Esophagus (tissue), 2 donors: Measurements from ENCODE around the gene ARFGEF2. TPM values are rescaled to one million over a fixed set of nuclear protein-coding genes. Genes with fewer than 3 reads are reported as not detected.

Source experiments
- H3K27ac ChIP-seq, 2 donors: one replicate each; pipeline ENCODE4 v1.5.1; 2013; ENCODE audit warnings: low read depth in 2 of 2, mild to moderate bottlenecking in 2 of 2, inconsistent platforms in 1 of 2, low read length in 1 of 2, moderate library complexity in 1 of 2
- H3K27me3 ChIP-seq, 2 donors: one replicate each; pipeline ENCODE4 v1.6.1; 2013; ENCODE audit warnings: low read length in 2 of 2, control low read depth in 1 of 2, mild to moderate bottlenecking in 1 of 2; ENCODE audit not compliant: insufficient read depth in 2 of 2, control insufficient read depth in 1 of 2
- H3K36me3 ChIP-seq, 2 donors: one replicate each; pipeline ENCODE4 v1.6.1; 2013; ENCODE audit warnings: low read length in 1 of 2; ENCODE audit not compliant: control insufficient read depth in 2 of 2, insufficient read depth in 2 of 2
- H3K4me1 ChIP-seq, 2 donors: one replicate each; pipeline ENCODE4 v1.6.1; 2013; ENCODE audit warnings: low read length in 1 of 2; ENCODE audit not compliant: control insufficient read depth in 2 of 2, insufficient read depth in 2 of 2
- H3K4me3 ChIP-seq, 2 donors: one replicate each; pipeline ENCODE4 v1.5.1; 2013; ENCODE audit warnings: low read length in 2 of 2, mild to moderate bottlenecking in 2 of 2, low read depth in 1 of 2, moderate library complexity in 1 of 2
- H3K9me3 ChIP-seq, 2 donors: one replicate each; pipeline ENCODE4 v1.6.1; 2013; ENCODE audit warnings: mild to moderate bottlenecking in 2 of 2, low read depth in 1 of 2, low read length in 1 of 2, moderate library complexity in 1 of 2; ENCODE audit not compliant: control insufficient read depth in 2 of 2, insufficient read depth in 1 of 2
- WGBS, 2 donors: extraction: QIAGEN DNeasy Blood & Tissue Kit; methylation state at CpG; one replicate each; pipeline ENCODE4 v1.1.7; 2013; 5-methylcytosine and 5-hydroxymethylcytosine counted together
- polyA plus RNA-seq, 2 donors: library from polyadenylated mRNA; stranded (reverse); fragments of 200-250 nt; gene quantifications; one replicate each; pipeline ENCODE4 v1.2.3, GENCODE V29; 2013
- donor health status: healthy with polysubstance abuse.
- donor health status: Bipolar disorder and iron deficiency.

Gene ARFGEF2
- polyA plus RNA-seq, 2 donors = 6.5 to 8.2 TPM

GRCh38 chr20:48957533-48957932, 36.0 kb downstream of the ARFGEF2 start:
- Histone ChIP-seq H3K4me1 (no peaks in the 10 kb centered on the region), H3K36me3 (peaks cover 0 to 19% of the 10 kb centered on the region in 2 donors), H3K27me3 (no peaks in the 10 kb centered on the region), H3K9me3 (no peaks in the 10 kb centered on the region), H3K27ac (no peak overlapping the region), H3K4me3 (no peak overlapping the region)
- WGBS, 2 donors = 69 to 75% methylated on average over 2 of the region's 2 CpGs

GRCh38 chr20:48958743-48959142, 37.2 kb downstream of the ARFGEF2 start:
- no peaks in the 10 kb centered on the region for H3K9me3 ChIP-seq
- 94 to 98% methylated on average over 2 of the region's 2 CpGs for WGBS, 2 donors
- H3K27me3 ChIP-seq = no peaks in the 10 kb centered on the region
- no peaks in the 10 kb centered on the region for H3K4me1 ChIP-seq
- no peak overlapping the region for H3K4me3 ChIP-seq
- H3K36me3 ChIP-seq = peaks cover 0 to 14% of the 10 kb centered on the region in 2 donors
- H3K27ac ChIP-seq = no peak overlapping the region

- WGBS, 2 donors = 88 to 90% methylated on average over 9 of the region's 9 CpGs
- Histone ChIP-seq H3K9me3 (no peaks in the 10 kb centered on the region), H3K4me3 (no peak overlapping the region), H3K27me3 (no peaks in the 10 kb centered on the region), H3K4me1 (no peaks in the 10 kb centered on the region), H3K36me3 (peaks cover 0 to 11% of the 10 kb centered on the region in 2 donors), H3K27ac (no peak overlapping the region)
Measured at GRCh38 chr20:48959899-48960550, 38.5 kb downstream of the ARFGEF2 start.

- Histone ChIP-seq H3K36me3 (peaks cover 0 to 4% of the 10 kb centered on the region in 2 donors), H3K27me3 (no peaks in the 10 kb centered on the region), H3K4me1 (no peaks in the 10 kb centered on the region), H3K9me3 (no peaks in the 10 kb centered on the region), H3K4me3 (no peak overlapping the region), H3K27ac (no peak overlapping the region)
- 78 to 85% methylated on average over 4 of the region's 4 CpGs for WGBS, 2 donors
Measured at GRCh38 chr20:48962421-48962820, 40.9 kb downstream of the ARFGEF2 start.

GRCh38 chr20:48962976-48963771, 41.7 kb downstream of the ARFGEF2 start:
- WGBS, 2 donors = 53 to 74% methylated on average over 11 of the region's 11 CpGs
- peak overlapping the region; percentile 23 to 47 for H3K27ac ChIP-seq
- H3K36me3 ChIP-seq = peaks cover 0 to 4% of the 10 kb centered on the region in 2 donors
- no peaks in the 10 kb centered on the region for H3K4me1 ChIP-seq
- H3K9me3 ChIP-seq = no peaks in the 10 kb centered on the region
- H3K4me3 ChIP-seq = no peak overlapping the region
- H3K27me3 ChIP-seq = no peaks in the 10 kb centered on the region

- Histone ChIP-seq H3K27ac (peak overlapping the region; percentile 27 to 36), H3K36me3 (peaks cover 4 to 11% of the 10 kb centered on the region in 2 donors), H3K27me3 (no peaks in the 10 kb centered on the region), H3K4me1 (no peaks in the 10 kb centered on the region), H3K9me3 (no peaks in the 10 kb centered on the region), H3K4me3 (no peak overlapping the region)
- 62 to 68% methylated on average over 3 of the region's 3 CpGs for WGBS, 2 donors
Measured at GRCh38 chr20:48965189-48965910, 43.8 kb downstream of the ARFGEF2 start.

GRCh38 chr20:48970681-48971365, 49.3 kb downstream of the ARFGEF2 start:
- Histone ChIP-seq H3K36me3 (peaks cover 16 to 18% of the 10 kb centered on the region in 2 donors), H3K4me1 (no peaks in the 10 kb centered on the region), H3K27ac (no peak overlapping the region), H3K27me3 (no peaks in the 10 kb centered on the region), H3K4me3 (no peak overlapping the region), H3K9me3 (no peaks in the 10 kb centered on the region)
- 92 to 93% methylated on average over 10 of the region's 10 CpGs for WGBS, 2 donors

GRCh38 chr20:48971956-48972355, 50.4 kb downstream of the ARFGEF2 start:
- no peaks in the 10 kb centered on the region for H3K4me1 ChIP-seq
- 59 to 62% methylated on average over 4 of the region's 4 CpGs for WGBS, 2 donors
- peaks cover 20 to 21% of the 10 kb centered on the region in 2 donors for H3K36me3 ChIP-seq
- no peaks in the 10 kb centered on the region for H3K27me3 ChIP-seq
- H3K9me3 ChIP-seq = no peaks in the 10 kb centered on the region
- no peak overlapping the region for H3K4me3 ChIP-seq
- no peak overlapping the region for H3K27ac ChIP-seq

- WGBS, 2 donors = 83 to 84% methylated on average over 3 of the region's 3 CpGs
- Histone ChIP-seq H3K4me3 (no peak overlapping the region), H3K4me1 (no peaks in the 10 kb centered on the region), H3K36me3 (peaks cover 20 to 21% of the 10 kb centered on the region in 2 donors), H3K9me3 (no peaks in the 10 kb centered on the region), H3K27me3 (no peaks in the 10 kb centered on the region), H3K27ac (no peak overlapping the region)
Measured at GRCh38 chr20:48972816-48973215, 51.3 kb downstream of the ARFGEF2 start.
